Measurements from ENCODE around the gene UNC5B. TPM values are rescaled to one million over a fixed set of nuclear protein-coding genes. Genes with fewer than 3 reads are reported as not detected.
"Not testable (repeated sequence)": the region's sequence is repeated elsewhere in the genome, so short reads cannot be mapped to it uniquely, and the experiment has no call there.

UNC5B gene
- total RNA-seq, 1 donor from 2014 or later = 37.0 TPM

DNA sequence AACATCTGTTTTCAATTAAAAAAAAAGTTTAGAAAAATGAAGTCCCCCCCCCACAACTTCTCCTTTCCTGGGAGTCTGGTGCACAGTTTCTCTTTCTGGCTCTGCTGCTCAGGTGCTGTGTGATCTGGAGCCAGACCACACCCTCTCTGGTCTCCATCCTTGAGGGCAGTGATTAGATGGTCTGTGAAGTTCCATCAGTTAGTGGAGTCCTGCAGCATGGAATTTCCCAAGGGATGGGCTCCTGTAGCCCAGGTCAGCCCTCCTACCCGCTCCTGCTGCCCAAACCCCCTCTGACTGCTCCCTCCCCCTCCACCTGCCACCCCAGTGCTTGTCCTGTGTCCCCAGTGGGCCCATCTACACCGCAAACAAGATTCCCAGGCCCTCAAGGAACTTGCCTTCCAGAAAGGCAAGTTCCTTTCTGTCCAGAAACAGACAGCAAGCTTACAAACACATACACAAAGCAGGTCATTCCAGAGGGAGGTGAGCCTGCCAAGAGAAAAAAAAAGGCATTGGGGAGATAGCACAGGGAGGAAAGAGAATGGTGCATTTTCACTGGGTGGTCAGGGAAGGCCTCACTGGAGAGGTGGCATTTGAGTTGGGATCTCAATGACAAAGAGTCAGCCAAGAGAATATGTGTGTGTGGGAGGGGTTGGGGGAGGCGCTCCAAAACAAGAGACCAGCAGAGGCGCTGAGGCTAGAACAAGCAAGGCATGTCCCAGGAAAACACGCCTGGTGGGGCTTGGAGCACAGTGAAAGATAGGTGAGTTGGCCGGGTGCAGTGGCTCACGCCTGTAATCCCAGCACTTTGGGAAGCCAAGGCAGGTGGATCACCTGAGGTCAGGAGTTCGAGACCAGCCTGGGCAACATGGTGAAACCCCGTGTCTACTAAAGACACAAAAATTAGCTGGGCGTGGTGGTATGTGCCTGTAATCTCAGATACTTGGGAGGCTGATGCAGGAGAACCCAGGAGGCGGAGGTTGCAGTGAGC, 57.2 kb downstream of the UNC5B start:
- ATAC-seq = peak; percentile 22

DNA sequence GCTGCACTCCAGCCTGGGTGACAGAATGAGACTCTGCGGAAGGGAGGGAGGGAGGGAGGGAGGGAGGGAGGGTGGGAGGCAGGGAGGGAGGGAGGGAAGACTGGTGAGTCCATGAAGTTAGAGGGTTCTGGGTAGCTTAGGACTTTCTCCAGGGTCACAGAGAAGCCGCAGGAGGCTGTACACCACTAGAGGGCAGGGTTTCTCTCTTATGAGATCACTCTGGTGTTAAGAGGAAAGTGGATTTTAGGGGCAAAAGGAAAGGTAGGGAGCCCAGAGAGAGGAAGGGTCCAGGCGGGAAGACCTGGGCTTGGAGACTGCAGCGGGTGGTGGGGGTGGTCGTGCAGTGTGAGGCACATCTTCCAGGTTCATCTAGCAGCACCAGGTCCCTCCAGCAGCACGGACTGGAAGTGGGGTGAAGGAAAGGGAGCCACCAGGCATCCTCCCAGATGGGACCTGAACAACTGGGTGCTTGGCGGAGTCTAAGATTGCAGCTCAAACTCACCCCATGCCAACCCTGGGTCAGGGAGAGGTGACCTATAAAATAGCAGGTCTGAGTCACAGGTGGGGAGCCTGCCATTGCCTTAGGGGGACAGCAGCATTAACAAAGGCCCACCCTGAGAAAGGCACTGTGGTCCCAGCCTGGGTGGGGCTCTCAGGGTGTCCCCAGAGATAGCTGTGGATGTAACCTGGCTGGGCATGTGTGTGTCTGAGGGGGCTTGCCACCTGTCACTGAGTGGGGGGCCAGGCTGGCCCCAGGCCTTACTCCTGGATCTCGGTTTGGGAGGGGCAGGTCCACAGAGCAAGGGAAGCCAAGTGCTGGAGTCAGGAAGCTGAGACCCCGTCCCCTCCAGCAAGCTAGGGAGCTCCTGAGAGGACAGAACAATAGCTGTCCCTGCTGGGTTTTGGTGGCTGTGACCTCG, 58.2 kb downstream of the UNC5B start:
- ATAC-seq = peak; percentile 16

DNA sequence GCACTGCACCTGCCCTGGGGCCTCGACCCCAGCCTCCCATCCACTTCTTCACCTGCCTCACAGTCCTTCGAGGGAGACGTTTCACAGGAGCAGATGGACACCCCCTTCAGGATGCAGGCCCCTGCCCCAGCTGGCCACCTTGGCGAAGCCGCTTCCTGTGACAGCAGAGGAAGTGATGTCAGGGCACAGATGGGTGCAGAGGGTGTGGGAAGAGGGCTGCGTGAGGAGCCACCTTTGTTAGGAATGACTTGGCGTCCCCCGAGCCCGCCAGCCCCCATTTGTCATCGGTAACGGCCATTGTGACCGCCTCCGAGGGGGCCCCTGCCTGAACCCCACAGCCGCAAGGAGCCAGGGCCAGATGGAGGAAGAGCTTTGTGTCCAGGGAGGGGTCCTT, 59.3 kb downstream of the UNC5B start:
- no peak for ATAC-seq

DNA sequence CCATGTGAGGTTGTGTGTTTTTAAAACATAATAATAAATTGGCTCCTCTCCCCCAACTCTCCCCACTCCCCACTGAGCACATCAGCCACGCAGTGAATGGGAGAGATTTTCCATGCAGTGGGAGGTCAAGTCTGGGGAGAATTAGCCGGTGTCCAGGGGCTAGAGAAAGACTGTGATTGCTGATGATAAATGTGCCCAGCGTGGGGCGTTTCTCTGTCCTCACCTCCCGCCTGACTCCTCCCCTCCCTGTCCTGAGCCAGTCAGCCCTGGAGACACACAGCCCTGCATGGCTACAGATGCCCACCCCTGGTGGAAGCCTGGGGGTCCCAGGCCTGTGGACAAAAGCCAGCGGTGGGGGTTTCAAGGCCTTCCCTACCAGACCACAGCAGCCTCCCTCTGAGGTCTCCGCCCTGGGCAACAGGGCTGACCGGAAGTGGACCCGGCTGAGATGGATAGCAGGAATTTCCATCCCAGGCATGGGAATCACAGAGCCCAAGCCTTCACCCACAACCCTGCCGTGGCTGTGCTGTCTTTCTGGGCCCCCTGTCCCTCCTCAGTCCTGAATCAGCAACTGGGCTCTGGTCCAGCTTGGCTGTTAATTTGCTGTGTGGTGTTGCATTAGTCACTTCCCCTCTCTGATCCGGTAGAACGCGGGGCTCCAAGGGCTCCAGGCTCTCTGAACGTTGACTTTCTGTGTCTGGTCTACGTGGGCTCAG, 59.8 kb downstream of the UNC5B start:
- peak; percentile 27 for ATAC-seq

DNA sequence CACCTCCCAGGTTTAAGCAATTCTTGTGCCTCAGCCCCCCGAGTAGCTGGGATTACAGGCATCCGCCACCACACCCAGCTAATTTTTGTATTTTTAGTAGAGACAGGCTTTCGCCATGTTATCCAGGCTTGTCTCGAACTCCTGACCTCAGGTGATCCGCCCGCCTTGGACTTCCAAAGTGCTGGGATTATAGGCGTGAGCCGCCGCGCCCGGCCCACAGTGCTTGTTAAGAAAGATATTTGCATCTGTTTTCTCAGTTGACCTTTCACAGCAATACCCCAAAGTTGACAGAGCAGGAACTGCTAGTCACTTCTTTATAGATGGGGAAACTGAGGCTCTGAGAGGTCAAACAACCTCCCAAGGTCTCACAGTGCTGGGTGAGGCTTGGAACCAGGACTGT, 60.6 kb downstream of the UNC5B start:
- ATAC-seq = not testable (repeated sequence)

DNA sequence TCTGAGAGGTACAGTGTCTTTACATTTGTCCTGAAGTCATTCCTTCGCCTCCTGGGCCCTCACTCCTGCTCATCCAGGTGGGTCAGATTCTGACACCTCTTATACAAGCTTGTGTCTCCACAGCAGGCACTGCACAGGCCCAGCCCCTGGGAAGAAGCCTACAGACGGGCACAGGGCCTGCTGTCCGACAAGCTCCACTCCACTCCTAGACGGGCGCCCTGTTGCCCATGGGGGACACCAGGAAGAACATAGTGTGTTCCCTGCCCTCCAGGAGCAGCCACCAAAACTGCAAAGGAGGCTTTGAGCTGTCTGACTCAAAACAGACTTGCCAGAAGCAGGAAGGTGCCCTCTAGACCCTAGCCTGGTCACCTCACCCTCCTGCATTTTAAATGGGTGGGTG, 61.1 kb downstream of the UNC5B start:
- ATAC-seq = no peak

DNA sequence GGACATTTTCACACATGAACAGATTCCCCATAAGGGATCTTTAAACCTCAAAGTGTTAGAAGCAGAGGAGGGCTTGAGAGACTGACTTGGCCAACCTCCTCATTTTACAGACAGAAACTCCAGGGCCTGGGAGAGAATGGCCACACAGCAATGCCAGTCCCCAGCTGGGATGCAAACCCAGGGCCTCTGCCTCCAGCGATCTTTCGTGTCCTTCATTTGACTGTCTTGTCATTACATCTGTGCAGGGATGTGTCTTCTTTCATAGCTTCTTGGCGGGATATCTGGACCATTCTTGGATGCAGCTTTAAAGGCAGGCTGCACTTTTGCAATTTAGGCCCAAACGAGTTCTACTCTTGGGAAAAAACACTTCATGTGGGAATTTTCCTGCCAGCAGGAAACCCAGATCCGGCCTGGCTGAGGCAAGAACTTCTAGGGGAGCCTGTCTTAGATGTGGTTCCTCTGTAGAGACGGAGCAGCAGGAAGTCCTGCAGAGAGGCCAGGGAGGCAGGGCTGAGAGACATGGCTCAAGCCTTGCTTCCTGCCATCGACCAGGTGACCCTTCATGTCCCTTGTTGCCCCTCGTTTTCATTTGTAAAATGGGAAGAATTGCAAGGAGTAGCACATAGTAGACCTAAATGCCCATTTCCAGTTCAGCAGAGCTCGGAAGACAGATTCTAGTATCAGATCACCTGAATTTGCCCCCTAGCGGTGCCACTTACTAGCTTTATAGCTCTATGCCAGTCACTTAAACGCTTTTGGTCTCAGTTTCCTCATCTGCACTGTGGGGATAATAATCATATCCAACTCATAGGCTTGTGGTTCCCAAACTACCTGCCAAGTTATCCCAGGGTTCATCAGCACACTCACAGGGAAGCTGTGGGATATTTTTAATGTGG, 62.8 kb downstream of the UNC5B start:
- ATAC-seq = no peak

DNA sequence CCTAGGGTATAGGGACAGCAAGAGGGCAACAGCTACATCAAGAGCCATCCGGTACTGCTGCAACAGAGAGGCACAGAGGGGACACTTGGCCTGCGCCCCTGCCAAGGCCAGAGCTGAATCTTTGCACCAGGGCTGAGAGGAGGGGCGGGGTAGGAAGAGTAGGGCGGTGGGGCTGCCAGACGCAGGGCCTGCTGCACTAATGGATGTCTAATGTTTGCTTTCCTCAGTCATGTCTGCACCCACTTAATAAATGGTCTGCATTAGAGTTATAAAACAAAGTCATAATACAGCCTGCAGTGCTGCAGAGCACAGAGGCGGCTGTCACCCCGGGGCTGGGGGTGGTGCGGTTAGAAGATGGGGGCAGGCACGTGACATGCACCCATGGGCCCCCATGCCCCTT, 64.5 kb downstream of the UNC5B start:
- no peak for ATAC-seq

DNA sequence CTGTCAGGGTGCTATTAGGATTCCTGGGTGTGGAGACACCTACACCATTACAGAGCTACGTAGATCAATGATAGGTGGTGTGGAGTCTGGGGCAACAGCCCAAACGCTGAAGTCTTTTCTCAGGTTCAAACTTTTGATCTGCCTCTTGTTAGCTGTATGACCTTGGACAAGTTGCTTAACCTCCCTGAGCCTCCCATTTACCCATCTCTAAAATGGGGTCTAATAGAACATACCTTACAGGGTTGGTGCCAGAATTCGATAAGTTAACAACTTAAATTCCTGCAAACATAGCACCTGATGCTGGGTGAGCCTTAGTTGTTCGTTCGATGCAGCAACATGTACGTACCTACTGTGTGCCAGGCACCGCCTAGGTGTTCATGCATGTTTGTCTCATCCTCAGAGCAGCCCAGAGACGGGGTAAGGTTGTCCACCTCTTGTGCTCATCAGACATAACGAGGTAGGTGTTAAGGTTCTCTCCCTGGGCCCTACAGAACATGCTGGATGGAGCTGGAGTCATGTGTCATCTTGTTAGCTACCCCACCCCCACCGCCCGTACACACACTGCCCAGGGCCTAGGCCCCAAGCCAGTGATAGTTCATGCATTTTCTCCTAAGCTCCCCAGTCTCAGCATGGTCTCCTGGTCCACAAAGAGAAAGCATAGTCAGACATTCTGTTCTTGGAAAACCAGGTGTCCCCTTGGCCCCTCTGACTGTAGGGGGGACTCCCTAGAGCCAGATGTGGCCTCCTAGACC, 65.7 kb downstream of the UNC5B start:
- ATAC-seq = no peak

DNA sequence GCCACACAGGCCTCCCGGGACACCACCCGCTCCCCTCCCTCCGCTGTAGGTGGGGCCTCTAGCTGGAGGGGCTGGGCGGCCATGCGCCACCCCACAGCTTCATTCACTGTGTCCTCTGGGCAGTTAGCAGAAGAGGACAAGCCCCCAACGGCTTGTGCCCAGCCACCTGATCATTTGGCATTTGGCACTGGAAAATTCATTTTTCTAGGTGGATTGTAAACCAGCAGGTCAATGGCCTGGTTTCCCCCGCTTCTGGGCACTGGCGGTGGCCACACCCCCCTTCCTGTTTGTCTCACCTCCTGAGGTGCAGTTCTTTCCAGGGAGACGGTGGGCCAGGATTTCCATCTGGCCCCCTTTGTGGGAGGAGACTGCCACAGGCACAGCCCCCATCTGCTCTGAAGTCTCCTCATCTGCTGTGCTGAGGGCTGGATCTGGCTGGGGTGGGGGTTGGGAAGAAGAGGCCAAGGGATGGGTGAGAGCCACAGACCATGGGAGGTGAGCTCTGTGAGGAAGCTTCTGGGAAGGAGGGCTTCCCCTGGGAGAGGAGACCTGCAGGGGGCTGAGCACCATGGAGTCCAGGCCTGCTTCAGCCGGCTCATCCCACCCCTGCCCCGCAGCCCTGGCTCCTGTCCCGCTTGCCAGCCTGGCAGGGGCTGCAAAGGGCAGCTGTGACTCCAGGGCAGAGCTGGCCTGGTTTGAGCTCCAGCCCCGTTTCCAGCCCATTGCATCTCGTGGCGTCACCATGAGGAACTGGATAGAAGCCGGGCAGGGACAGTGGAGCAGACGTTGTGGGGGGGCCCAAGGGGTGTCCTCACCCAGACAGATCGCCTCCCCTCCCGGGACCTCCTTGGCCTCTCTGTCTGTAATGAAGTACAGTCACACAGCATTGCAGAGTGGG, 66.6 kb downstream of the UNC5B start:
- ATAC-seq = no peak

DNA sequence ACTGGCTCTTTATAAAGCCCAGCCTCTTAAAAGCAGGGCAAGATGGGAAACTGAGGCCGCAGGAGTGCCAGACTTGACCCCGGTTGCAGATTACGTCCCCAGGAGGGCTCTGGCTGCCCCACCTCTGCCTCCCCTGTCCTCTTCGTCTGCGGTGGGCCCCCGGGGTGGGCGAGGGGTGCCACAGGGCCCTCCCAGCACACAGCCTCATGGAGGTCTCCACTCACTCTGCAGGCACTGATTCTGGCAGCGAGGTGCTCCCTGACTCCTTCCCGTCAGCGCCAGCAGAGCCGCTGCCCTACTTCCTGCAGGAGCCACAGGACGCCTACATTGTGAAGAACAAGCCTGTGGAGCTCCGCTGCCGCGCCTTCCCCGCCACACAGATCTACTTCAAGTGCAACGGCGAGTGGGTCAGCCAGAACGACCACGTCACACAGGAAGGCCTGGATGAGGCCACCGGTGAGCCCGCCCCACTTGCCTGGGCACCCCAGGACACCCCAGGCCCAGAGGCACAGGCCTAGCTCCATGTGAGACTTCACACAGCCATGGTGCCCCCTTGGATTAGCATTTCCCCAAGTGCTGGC, 67.3 kb downstream of the UNC5B start:
- no peak for ATAC-seq

DNA sequence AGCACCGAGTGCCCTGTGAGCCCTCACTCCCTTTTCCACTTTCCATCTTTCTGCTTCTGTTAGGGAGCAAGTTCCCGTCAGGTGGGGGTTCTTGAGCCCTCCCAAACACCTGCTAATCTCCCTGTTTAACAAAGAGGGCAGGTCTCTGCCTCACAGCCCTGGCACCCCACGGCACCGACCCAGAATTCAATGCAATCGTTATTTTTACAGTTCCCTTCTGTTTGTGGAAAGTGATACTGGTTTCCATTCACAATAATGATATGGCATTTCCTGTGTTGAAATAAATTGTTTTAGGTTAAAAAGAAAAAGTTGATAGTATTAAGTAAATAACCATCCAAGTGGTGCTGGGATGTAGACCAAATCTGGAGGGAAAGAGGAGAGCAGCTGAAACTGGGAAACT, 67.8 kb downstream of the UNC5B start:
- no peak for ATAC-seq

DNA sequence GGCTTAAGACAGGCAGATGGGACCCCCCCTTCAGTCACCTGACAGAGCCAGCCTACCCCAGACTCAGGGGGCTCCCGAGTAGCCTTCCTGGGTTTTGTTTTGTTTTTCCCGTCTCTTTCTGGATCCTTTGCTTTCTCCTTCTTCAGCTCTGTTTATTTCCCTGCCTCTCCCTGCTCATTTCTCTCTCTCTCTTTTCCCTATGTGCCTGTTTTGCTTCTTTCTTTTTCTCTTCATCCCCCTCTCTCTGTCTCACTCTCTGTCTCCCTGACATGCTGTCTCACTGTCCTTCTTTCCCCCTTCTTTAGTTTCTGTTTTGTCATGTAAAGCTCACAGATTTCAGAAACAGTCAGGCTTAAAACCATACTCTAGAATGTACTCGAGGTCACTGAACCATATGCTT, 68.5 kb downstream of the UNC5B start:
- no peak for ATAC-seq

DNA sequence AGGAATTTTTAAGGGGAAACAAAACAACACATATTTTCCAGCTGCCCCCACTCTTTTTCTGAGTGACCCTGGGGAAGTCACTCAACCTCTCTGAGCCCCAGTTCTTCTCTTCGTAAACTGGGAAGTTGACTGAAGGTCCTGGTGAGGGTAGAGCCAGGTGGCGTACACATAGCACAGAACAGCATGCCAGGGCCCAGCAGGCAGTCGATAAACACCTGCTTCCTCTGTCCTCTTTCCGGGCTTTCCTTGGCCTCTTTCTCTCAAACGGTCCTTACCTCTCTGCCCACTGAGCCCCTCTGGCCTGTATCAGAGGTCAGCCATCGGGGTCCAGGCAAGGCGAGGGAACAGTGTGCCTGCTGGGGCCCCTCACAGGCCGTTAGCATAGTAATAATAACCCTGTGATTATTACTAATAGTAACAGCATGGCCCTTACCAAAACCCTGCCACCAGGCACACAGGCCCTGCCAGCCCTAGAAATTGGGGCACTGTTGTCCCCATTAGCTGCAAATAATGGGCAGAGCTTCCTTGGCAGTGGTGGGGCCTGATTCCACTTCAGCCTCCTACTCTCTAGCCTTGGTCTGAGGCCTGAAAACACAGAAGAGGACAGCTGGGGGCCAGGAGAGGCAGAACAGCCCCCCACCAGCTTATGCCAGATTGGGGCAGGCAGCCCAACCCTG, 69.4 kb downstream of the UNC5B start:
- ATAC-seq = no peak

DNA sequence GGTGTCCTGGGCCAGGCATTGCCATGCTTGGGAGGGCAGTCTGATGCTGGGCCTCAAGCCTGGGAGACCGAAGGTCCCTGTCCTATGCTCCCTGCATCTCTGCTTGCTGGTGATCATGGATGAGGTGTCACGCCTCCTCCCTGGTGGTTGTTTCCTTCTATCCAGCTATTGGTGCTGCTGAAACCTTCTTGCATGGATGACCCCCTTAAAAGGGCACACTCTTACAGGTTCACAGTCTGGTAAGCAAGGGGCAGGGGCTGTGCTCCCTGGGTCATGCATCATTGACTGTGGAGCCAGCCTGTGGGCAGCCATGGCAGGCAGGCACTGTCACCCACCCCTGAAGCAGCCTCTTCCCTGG, 69.9 kb downstream of the UNC5B start:
- ATAC-seq = no peak

DNA sequence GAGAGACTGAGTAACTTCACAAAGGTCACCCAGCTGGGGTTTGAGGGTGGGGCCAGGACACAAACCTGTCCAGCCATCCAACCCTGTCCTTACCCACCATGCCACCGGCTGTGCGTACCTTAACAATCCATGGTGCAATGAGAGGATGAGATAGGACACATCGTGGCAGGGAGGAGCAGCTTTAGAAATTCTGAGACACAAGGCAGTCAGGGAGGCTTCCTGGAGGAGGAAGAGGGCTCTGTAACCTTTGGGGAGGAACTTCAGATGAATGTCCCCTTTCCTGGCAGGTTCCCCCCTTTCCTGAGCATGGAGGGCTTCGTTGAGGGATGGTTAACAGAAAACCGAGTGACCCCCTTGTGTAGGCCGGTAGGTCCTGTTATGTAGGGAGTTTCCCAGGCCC, 71.0 kb downstream of the UNC5B start:
- ATAC-seq = no peak

DNA sequence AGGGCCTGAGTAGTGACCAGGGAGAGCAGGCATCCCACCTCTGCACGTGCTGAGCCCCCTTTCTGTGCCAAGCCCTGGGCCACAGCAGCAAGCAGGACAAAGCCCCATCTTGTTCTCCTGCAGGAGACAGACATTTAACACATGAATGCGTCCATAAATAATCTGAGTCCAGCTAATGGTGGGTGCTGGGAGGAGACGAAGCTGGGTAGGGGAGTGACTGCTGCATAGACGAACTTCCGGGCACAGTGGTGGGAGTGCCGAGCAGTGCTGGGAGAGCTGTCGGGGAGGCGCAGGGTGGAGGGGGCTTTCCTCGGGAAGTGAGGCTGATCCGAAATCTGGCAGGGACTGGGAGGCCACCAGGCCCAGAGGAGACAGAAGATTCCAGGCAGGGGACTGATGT, 71.5 kb downstream of the UNC5B start:
- no peak for ATAC-seq

DNA sequence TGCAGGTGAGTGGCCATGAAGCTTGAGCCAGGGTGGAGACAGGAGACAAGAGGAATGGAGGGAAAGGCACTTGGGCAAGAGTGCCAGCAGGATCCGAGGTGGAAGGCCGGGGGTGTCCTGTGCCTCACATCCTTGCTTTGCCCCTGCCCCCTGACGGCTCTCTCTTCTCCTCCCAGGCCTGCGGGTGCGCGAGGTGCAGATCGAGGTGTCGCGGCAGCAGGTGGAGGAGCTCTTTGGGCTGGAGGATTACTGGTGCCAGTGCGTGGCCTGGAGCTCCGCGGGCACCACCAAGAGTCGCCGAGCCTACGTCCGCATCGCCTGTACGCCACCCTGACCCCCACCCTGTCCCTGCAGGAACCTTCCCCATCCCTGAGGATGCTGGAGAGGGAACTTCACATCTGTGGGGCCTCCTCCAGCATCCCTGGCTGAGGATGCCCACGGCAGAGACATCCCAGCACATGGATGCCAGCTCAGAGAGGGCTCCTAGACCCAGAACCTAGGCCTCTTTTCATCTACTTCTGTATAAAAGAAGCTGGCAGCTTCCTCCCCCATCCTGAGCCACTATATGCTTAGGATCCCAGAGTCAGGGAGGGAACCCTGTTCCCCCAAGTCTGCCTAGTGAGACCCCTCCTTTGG, 72.3 kb downstream of the UNC5B start:
- ATAC-seq = no peak

DNA sequence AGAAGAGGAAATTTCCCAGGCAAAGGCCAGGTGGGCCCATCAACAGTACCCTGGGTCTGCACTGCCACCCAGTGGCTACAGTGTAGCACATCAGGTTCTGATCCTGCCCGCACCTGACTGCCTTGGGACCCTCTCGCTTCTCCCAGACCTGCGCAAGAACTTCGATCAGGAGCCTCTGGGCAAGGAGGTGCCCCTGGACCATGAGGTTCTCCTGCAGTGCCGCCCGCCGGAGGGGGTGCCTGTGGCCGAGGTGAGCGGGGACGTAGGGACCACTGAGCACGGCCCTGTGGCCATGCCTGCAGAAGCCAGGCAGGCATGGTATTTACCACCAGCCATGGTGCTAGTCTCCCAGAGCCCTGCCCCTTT, 72.8 kb downstream of the UNC5B start:
- peak; percentile 52 for ATAC-seq
